Non-pigmented ciliary epithelial cell (primary cell): ENCODE results near the gene CNPY4.

Experiments
- DNase-seq: peaks from one replicate; pipeline ENCODE4 v3.0.0-alpha.2; 2010; ENCODE audit warnings: low read depth

Gene CNPY4

DNA sequence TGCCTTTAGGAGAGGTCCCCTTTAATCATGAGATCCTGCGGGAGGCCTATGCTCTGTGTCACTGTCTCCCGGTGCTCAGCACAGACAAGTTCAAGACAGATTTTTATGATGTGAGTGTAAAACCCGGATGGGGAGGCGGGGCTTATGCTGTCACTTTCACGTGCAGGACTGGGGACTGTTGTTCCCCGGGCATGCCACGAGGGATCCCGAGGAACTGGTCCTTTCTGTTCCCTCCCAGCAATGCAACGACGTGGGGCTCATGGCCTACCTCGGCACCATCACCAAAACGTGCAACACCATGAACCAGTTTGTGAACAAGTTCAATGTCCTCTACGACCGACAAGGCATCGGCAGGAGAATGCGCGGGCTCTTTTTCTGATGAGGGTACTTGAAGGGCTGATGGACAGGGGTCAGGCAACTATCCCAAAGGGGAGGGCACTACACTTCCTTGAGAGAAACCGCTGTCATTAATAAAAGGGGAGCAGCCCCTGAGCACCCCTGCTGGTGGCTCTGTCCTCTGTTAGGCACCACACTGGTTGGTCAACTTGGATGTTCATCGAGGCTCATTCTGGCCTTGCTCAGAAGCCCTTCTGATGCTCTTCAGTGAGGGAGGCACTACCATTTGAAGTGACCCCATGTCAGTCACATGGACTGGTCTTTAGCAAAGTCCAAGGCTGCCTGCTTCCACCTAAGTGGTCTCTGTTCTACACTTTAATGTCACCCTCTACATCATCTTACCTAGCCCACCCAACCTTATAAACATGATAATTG, 27.8 kb upstream of the CNPY4 start:
- DNase-seq: no peak

DNA sequence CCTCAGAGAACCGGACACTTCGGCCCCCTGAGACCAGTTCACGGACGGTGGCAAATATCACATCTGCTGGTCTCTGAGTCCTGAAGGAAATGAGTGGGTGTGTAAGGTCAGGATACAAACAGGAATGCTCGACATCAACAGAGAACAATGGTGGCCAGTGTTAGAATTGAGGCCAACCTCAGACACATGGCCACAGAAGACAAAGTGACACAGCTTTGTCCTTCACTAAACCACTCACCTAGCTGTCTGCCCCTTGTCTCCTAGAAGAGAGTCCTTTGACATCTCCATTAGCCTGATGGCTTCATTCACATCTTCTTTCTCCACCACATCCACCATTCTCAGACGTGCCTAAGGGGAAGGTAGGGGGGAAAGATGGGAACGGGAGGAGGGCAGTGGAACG, 26.4 kb upstream of the CNPY4 start:
- no peak for DNase-seq

DNA sequence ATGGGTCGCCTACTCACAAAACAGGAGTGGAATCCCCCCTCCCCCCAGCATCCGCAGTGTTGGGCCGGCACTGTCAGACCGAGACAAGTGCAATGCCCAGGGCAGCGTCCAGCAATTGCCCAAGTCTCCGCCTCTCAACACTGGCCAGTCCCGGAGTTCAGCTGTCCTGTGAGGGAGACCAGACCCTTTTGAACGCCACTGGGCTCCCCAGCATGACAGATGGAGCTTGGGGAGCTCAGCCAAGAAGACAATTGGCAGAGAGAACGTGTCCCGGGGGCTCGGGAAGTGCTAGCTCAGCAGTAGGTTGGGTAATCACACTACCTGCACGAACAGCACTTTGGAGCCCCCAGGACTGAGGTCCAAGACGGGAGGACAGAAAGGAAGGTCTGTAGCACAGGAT, 25.9 kb upstream of the CNPY4 start:
- no peak for DNase-seq

DNA sequence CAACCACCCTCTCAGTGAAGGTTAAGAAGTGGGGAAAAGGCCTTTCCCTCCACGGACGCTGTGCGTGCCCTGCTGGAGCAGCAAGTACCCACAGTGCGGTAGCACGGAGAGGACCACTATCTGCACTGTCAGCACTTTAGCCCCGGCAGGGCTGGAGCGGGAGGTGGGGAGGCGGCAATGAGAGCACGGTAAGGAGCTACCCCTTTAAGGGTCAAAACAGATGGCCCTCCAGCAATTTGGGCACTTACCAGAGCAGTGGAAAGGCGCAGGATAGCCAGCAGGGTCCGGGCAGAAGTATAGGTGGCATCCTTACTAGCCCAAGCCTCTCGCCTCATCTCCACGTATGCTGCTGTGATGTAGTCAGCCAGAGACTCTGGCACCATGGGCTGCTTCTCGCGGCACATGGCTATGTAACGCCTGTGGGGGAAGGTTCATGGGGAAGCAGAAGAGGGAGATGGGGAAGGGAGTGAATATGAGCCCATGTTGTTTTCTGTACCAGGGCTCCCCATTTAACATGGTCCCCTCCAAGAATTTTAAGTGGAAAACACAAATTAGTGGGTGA, 25.4 kb upstream of the CNPY4 start:
- DNase-seq: no peak

DNA sequence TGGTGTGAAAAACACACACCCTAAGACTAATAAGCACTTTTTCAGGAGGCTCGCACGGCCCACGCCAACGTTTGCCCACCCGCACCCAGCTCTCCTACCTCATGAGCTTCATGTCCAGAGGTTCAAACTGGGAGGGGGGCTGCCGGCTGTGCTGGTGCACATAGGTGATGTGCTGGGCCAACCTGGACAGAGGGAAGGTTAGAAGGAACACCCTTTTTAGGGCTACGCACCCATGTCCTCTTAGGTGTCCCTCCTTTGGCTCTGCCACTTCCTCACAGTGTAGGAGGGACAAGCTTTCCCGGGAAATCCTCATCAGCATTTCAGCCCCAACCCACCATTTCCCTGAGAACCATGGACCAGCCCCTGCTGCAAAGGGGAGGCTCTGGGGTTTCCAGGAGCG, 24.1 kb upstream of the CNPY4 start:
- DNase-seq: no peak

DNA sequence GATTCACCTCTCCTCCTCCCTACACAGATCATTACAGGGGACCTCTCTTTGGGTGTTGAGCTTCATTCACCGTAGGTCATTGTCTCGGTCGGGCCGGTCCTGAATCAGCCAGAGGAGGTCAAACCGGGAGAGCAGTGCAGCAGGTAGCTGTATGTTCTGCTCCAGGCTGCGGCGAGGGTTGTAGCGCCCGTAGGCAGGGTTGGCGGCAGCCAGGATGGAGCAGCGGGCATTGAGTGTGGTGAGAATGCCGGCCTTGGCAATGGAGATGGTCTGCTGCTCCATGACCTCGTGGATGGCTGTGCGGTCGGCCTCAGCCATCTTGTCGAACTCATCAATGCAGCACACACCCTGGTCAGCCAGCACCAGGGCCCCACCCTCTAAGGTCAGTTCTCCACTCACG, 23.7 kb upstream of the CNPY4 start:
- no peak for DNase-seq

DNA sequence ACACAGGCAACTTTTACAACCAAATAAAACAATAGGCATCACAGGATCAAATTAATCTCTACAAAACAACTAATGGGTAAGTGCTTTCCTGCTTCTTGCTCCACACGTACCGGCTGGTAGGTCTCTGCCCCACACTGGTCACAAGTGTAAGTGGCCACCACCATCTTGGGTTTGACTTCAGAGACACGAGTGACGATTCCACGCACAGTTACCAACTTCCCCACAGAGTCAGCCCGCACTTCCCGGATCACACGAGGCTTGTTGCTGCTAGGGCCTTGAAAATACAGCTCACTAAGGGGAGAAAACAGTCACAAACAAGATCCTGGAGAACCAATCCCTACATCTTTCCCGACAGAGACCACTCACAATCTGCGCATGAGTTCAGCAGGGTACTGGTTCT, 20.5 kb upstream of the CNPY4 start:
- DNase-seq: no peak

DNA sequence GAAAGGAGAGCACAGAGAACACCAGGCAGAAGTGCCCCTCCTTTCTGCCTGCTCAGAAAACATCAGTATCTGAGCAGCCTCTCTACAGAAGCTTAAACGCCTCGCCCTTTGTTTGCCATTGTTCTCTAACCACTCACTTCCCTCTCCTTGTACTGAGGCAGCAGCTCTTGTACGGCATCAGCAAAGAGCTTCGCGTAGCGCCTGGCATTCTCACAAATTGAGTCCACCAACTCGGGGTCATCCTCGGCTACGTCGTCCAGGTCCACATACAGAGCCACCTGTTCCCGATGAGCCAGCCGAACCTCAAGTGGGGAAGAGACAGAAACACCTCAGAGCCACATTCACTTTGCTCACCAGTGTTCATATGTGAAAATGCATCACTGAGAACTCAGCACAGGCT, 20.0 kb upstream of the CNPY4 start:
- DNase-seq: no peak

DNA sequence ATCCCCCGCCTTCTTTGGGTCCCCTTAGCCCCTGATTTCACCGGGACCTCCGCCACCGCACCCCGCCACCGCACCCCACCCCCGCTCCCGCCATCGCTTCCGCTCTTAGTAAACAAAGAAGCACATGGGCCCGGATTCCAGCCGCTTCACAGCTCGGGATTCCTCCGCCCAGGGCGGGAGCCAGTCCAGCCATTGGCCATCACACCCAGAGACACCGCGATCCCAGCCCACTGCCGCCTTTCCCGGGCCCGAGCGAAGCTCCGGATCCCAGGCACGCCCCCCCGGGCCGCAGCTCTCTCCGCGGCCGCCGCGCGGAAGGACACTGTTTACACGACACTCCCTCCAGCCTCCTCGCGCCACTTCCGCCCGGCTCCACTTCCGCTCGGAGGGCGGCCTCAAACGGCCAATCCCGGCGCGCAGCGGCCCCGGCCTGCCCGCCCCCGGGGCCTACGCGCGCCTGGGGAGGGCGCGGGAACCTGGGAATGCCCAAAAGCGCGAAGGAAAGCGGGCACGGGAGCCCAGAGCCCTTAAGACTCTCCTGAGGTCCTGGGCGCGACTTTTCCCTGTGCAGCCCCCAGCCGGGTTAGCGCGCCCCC, 18.9 kb upstream of the CNPY4 start:
- DNase-seq: peak; percentile 87

DNA sequence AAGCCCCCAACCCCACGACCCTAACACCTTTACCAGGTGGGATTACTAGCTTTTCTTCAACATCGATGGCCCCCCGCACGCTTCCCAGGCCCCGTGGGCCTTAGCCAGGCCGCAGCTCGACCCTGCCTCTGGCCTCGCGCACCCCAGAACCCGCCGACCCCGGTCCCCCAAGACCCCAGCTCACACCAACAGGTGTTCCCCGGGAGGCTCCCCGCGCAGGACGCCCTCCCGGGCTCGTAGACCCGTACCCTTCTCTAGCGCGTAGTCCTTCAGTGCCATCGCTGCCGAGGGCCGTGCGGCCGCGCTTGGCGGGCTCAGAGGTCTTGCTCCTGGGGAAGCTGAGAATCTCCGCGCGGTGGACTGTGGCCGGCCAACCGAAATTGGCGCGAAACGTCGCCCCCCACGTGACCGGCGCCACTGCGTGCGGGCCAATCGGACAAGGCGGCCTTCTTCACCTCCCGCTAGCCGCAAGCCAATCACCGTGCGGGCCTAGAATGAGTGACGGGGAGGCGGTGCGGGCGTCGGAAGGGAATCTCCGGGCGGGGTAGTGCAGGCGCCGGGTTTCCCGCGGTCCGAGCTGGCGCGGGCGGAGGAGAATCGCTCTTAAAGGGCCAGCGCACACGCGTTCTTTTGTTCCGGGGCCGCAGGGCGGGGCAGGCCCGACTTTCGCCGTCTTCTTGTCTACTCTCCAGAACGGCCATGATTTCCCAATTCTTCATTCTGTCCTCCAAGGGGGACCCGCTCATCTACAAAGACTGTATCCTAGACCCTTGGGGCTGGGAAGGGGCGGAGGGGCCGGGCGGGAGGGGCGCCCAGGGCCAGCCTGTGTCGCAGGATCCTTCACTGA, 18.2 kb upstream of the CNPY4 start, which contains the start of the genes AP4M1 and MCM7:
TSS of gene AP4M1 (plus strand) at position 628 of the 847 bp plus-strand sequence. CDS start at position 700, 72 bp downstream.
TSS of gene MCM7 (minus strand) at position 382 of the 847 bp plus-strand sequence. CDS start at position 279, 103 bp downstream.
- peak; percentile 92 for DNase-seq

DNA sequence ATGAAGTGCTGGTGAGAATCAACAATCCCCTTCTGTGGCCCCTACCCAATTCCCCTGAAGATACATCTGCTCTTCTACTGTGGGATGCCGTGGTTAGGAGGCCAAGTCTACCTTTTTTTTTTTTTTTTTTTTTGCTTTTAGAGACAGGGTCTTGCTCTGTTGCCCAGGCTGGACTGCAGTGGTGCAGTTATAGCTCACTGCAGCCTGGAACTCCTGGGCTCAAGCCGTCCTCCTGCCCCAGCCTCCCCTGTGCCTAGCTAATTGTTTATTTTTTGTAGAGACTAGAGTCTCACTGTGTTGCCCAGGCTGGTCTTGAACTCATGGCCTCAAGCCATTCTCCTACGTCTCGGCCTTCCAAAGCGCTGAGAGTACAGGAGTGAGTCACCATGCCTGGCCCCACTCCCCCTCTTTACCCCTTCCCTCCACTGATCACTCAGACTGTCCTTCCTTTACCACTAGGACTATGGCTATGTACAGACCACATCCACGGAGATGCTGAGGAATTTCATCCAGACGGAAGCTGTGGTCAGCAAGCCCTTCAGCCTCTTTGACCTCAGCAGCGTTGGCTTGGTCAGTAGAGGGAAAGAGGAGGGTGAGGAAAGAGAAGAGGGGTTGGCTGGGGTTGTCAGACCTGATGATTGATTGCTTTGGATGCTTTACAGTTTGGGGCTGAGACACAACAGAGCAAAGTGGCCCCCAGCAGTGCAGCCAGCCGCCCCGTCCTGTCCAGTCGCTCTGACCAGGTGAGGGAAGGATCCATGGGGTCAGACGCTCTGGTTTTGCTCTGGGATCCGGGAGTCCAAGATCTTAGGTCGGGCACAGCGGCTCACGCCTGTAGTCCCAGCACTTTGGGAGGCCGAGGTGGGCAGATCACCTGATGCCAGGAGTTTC, 16.2 kb upstream of the CNPY4 start:
- DNase-seq: peak; percentile 92

DNA sequence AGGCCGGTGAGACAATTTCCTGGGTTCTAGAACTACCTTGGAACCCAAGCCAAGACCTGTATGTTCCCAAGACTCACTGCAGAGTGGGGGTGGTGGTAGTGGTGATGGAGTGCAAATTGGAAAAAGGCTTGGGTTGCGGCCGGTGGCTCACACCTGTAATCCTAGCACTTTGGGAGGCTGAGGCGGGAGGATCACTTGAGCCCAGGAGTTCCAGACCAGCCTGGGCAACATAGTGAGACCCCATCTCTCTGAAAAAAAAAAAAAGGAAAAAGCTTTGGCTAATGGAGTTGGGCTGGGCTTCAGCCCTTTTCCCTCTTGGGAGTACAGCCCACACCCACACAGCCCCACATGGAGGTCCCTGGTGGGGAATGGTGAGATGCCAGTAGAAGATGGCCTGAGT, 13.9 kb upstream of the CNPY4 start:
- DNase-seq: no peak

DNA sequence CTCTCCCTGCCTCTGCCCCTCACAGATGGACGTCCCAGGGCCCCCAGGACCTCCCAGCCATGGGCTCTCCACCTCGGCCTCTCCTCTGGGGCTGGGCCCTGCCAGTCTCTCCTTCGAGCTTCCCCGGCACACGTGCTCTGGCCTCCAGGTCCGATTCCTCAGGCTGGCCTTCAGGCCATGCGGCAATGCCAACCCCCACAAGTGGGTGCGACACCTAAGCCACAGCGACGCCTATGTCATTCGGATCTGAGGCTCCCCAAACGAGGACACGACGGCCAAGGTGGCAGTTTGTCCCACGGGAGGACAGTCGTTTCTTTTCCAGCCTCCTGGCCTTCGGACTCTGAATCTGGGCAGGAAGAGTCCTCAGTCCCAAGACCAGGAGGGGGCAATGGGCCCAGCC, 12.8 kb upstream of the CNPY4 start:
- no peak for DNase-seq

DNA sequence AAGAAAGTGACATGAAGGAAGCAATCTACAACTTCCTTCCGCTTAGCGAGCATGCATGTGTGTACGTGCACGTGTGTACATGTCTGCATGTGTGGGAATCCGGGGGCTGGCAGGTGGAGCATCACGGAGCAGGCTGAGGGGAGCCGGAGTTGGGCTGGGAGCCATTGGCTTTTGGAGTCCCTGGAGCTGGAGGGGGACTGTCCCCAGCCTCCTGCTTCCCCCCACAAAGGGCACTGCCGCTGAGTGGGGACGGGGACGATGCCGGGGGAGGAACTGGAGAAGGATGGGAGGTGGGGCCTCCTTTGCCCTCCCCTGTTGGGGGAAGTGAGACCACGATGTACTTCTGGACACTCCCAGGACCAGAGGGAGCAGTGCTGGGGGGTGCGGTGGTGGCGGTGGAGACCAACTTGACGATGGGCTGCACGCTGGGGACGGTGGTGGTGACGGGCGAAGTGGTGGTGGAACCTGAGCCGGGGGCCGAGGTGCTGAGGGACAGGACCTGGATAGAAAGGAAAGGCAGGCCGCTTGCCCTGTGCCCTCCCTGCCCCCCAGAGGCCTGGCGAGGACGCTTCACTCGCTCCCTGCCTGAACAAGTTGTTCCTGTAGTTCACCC, 12.2 kb upstream of the CNPY4 start:
- no peak for DNase-seq

DNA sequence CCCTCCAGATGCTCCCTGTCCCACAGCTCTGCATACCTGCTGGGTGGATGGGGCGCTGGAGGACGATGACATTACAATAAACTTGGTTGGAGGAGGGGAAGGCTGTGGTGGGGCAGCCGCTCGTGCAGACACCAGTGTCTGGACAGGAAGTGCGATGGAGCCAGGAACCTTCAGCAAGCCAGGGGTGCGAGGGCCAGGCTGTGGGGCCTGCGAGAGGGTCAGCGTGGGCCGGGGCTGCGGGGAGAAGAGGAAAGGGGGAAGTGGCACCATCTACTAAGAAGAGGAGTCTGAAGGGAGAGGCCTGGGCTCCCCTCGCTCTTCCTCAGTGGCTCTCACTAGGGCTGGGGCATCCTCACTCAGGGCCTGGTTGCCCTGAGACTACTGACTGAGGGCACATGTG, 11.5 kb upstream of the CNPY4 start:
- no peak for DNase-seq

DNA sequence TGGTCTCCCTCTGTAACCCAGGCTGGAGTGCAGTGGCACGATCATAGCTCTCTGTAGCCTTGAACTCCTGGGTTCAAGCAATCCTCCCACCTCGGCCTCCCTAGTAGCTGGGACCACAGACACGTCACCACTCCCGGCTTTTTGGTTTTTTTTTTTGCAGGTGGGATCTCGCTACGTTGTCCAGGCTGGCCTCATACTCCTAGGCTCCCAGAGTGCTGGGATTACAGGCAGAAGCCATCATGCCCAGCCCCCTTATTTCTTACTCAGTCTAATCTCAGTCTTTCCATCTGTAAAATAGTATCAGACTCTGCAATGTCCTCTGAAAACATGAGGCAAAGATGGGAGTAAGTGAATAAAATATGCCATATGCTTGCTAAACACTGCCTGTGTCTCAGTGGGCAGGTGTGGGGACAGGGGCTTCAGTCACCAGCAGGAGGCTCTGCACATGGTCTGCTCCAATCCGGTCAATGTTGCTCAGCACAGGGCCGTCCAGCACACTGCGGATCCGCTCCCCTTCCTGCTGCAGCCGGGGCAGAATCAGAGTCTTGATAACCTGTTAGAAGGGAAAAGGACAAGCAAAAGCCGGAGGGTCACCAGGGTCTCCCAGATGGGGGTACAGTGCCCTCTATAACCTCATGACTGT, 9.8 kb upstream of the CNPY4 start:
- DNase-seq: no peak

DNA sequence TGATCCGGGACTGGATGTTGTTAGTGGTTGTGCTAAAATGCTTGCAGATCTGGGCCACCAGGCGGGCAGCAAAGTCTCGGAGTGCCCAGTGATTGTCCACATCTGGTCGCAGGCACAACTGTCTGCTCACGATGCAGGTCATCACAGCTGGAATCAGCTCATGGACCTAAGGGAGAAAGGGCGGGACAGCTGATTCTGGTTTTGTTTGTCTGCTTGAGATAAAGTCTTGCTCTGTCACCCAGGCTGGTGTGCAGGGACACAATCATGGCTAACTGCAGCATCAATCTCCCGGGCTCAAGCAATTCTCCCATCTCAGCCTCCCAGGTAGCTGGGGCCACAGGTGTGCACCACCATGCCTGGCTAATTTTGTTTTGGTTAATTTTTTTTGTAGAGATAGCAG, 8.3 kb upstream of the CNPY4 start:
- no peak for DNase-seq

DNA sequence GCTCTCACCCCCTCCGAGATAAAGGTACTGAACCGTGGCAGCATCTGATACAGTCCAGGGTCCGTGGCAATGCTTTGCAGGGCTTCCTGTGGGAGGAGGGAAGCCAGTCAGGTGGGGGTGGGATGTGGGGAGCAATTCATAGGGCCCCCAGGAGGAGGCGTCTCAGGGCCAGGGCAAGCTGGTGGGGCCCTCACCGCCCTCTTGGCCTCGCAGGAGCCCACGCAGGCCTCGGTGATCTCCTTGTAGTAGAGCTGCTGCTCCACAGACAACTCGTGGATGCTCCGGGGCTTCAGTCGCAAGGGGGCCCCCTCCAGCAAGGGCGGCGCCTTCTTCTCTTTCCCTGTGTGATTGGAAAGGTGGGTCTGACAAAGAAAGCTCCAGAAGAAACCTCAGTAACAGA, 7.5 kb upstream of the CNPY4 start:
- no peak for DNase-seq

DNA sequence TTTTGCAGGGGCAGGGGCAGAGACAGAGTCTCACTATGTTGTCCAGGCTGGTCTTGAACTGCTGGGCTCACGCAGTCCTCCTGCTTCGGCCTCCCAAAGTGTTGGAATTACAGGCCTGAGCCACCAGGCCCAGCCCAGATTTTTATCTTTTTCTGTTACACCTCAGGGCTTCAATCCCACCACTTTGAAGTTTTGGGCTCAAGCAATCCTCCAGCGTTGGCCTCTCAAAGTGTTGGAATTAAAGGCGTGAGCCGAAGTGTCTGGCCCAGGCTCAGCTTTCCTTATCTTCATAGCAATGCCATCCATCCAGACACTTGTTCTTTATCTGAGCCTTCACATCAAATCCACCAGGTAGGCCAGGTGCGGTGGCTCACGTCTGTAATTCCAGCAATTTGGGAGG, 4.4 kb upstream of the CNPY4 start:
- DNase-seq: no peak

DNA sequence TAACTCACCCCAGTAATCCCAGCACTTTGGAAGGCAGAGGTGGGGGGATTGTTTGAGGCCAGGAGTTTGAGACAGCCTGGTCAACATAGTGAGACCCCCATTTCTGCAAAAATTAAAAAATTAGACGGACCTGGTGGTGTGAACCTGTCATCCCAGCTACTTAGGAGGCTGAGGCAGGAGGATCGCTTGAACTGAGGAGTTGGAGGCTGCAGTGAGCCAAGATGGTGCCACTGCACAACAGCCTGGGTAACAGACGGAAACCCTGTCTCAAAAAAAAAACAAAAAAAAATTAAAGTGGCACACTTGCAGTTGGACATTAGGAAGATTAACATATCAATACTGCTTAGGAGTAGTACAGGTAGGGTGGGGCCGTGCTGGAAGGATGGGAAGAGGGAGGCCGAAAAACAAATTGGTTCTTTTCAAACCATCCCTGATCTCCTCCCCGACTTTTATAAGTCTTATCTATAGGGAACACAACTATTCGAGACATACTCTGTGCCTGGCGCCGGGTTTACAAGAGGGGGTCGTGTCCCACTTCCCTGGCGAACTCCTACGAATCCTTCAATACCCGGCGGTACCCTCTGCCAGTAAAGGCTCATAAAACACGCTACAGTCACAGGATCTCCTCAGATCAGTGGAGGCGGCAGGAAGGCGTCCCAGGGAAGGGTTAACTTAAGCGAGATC, 904 bp upstream of the CNPY4 start:
- no peak for DNase-seq
